IPS-20b (cell line): ENCODE data around the gene H2BW2.
"Not testable (repeated sequence)": the region's sequence is repeated elsewhere in the genome, so short reads cannot be mapped to it uniquely, and the experiment has no call there.

Source experiments
- H3K27ac ChIP-seq: one replicate; pipeline ENCODE4 v1.5.1; 2013; ENCODE audit warnings: low read length
- H3K27me3 ChIP-seq: 2 replicates; pipeline ENCODE4 v1.6.1; 2013; ENCODE audit warnings: mild to moderate bottlenecking, low read length, inconsistent platforms; ENCODE audit not compliant: insufficient read depth
- H3K36me3 ChIP-seq: 2 replicates; pipeline ENCODE4 v1.6.1; 2013; ENCODE audit warnings: low read depth, mild to moderate bottlenecking, inconsistent platforms, low read length, moderate library complexity; ENCODE audit not compliant: insufficient read depth
- H3K4me1 ChIP-seq: 2 replicates; pipeline ENCODE4 v1.6.1; 2013; ENCODE audit warnings: mild to moderate bottlenecking, control low read depth, inconsistent platforms, low read length, moderate library complexity; ENCODE audit not compliant: insufficient read depth
- H3K4me3 ChIP-seq: 2 replicates; pipeline ENCODE4 v1.5.1; 2013; ENCODE audit warnings: mild to moderate bottlenecking, low read length, inconsistent platforms
- H3K9ac ChIP-seq: 2 replicates; pipeline ENCODE4 v1.6.1; 2013; ENCODE audit warnings: low read depth, mild to moderate bottlenecking, inconsistent platforms, low read length, moderate library complexity
- H3K9me3 ChIP-seq: 2 replicates; pipeline ENCODE4 v1.6.1; 2013; ENCODE audit warnings: mild to moderate bottlenecking, low read depth, low read length, inconsistent platforms; ENCODE audit not compliant: insufficient read depth

The H2BW2 gene

GRCh38 chrX:104075778-104076445 lies 36.2 kb downstream of the H2BW2 start, which contains the start of gene TMSB15C:
TSS of gene TMSB15C (minus strand) at chrX:104076236.
- not testable (repeated sequence) for H3K4me3 ChIP-seq, H3K36me3 ChIP-seq, H3K9me3 ChIP-seq, H3K9ac ChIP-seq, H3K4me1 ChIP-seq, H3K27me3 ChIP-seq, H3K27ac ChIP-seq

- not testable (repeated sequence) for H3K4me1 ChIP-seq, H3K36me3 ChIP-seq, H3K27me3 ChIP-seq, H3K9ac ChIP-seq, H3K9me3 ChIP-seq, H3K4me3 ChIP-seq, H3K27ac ChIP-seq
Observed at GRCh38 chrX:104077854-104078253, 38.1 kb downstream of the H2BW2 start.

GRCh38 chrX:104084063-104084462 lies 44.3 kb downstream of the H2BW2 start:
- Histone ChIP-seq H3K4me1 (no peaks in the 10 kb centered on the region), H3K9ac (no peak overlapping the region), H3K9me3 (no peaks in the 10 kb centered on the region), H3K4me3 (no peak overlapping the region), H3K36me3 (no peaks in the 10 kb centered on the region), H3K27ac (no peak overlapping the region), H3K27me3 (no peaks in the 10 kb centered on the region)

GRCh38 chrX:104084534-104085277 lies 45.0 kb downstream of the H2BW2 start:
- H3K4me1 ChIP-seq = no peaks in the 10 kb centered on the region
- no peak overlapping the region for H3K27ac ChIP-seq
- H3K36me3 ChIP-seq = no peaks in the 10 kb centered on the region
- no peak overlapping the region for H3K9ac ChIP-seq
- H3K4me3 ChIP-seq = no peak overlapping the region
- no peaks in the 10 kb centered on the region for H3K27me3 ChIP-seq
- H3K9me3 ChIP-seq = no peaks in the 10 kb centered on the region

GRCh38 chrX:104085477-104085876 lies 45.7 kb downstream of the H2BW2 start:
- H3K27me3 ChIP-seq = no peaks in the 10 kb centered on the region
- H3K4me1 ChIP-seq = no peaks in the 10 kb centered on the region
- H3K27ac ChIP-seq = no peak overlapping the region
- no peaks in the 10 kb centered on the region for H3K9me3 ChIP-seq
- no peak overlapping the region for H3K4me3 ChIP-seq
- H3K36me3 ChIP-seq = no peaks in the 10 kb centered on the region
- no peak overlapping the region for H3K9ac ChIP-seq

- H3K9ac ChIP-seq = no peak overlapping the region
- H3K4me3 ChIP-seq = no peak overlapping the region
- H3K9me3 ChIP-seq = no peaks in the 10 kb centered on the region
- H3K27me3 ChIP-seq = no peaks in the 10 kb centered on the region
- no peaks in the 10 kb centered on the region for H3K4me1 ChIP-seq
- no peaks in the 10 kb centered on the region for H3K36me3 ChIP-seq
- H3K27ac ChIP-seq = no peak overlapping the region
Observed at GRCh38 chrX:104085919-104086318, 46.2 kb downstream of the H2BW2 start.
